Loucy (cell line): ENCODE results near the gene RPS4Y2.

ENCODE experiments used
- H2AFZ ChIP-seq: fragments of 200-600 bp; sonication (generic); 2 replicates; pipeline ENCODE4 v1.6.0; 2016; ENCODE audit warnings: antibody characterized with exemption, mild to moderate bottlenecking, low read length, moderate library complexity
- H3F3A ChIP-seq: fragments of 200-600 bp; 2 replicates; pipeline ENCODE4 v1.6.0; 2016; ENCODE audit warnings: antibody characterized with exemption, low read depth, mild to moderate bottlenecking
- H3K27me3 ChIP-seq: fragments of 200-600 bp; sonication (generic); 2 replicates; pipeline ENCODE4 v1.6.1; 2014; ENCODE audit warnings: low read length, mild to moderate bottlenecking; ENCODE audit not compliant: insufficient read depth, poor library complexity, severe bottlenecking
- H3K36me3 ChIP-seq: fragments of 200-600 bp; sonication (generic); 2 replicates; pipeline ENCODE4 v1.6.1; 2016; ENCODE audit warnings: low read length; ENCODE audit not compliant: insufficient read depth
- H3K4me1 ChIP-seq: fragments of 200-600 bp; sonication (generic); 2 replicates; pipeline ENCODE4 v1.5.1; 2014; ENCODE audit warnings: low read length, mild to moderate bottlenecking; ENCODE audit not compliant: insufficient read depth, poor library complexity, severe bottlenecking
- H3K4me2 ChIP-seq: fragments of 200-600 bp; sonication (generic); 2 replicates; pipeline ENCODE4 v1.6.0; 2014; ENCODE audit warnings: antibody characterized with exemption, low read length, low read depth, mild to moderate bottlenecking; ENCODE audit not compliant: poor library complexity, severe bottlenecking
- H3K4me3 ChIP-seq: fragments of 200-600 bp; sonication (generic); 2 replicates; pipeline ENCODE4 v1.5.1; 2014; ENCODE audit warnings: low read length, mild to moderate bottlenecking, mixed read lengths; ENCODE audit not compliant: poor library complexity, severe bottlenecking
- H3K79me2 ChIP-seq: fragments of 200-600 bp; sonication (generic); 2 replicates; pipeline ENCODE4 v1.6.1; 2014; ENCODE audit warnings: low read length; ENCODE audit not compliant: insufficient read depth
- H3K9ac ChIP-seq: fragments of 200-600 bp; sonication (generic); 2 replicates; pipeline ENCODE4 v1.6.0; 2014; ENCODE audit warnings: mild to moderate bottlenecking, low read depth, low read length, moderate library complexity; ENCODE audit not compliant: poor library complexity, severe bottlenecking
- H3K9me2 ChIP-seq: fragments of 200-600 bp; sonication (generic); replicated peaks from 2 replicates; pipeline ENCODE4 v1.6.1; 2016; ENCODE audit warnings: low read depth, low read length, mixed read lengths
- H3K9me3 ChIP-seq: fragments of 200-600 bp; sonication (generic); 2 replicates; pipeline ENCODE4 v1.6.1; 2014; ENCODE audit warnings: mild to moderate bottlenecking, antibody characterized with exemption, low read length, low read depth; ENCODE audit not compliant: insufficient read depth
- H4K20me1 ChIP-seq: fragments of 200-600 bp; sonication (generic); 2 replicates; pipeline ENCODE4 v1.6.0; 2014; ENCODE audit warnings: antibody characterized with exemption, low read length, mild to moderate bottlenecking; ENCODE audit not compliant: insufficient read depth, poor library complexity, severe bottlenecking
- EZH2phosphoT487 ChIP-seq: fragments of 200-600 bp; IDR thresholded peaks from 2 replicates; pipeline ENCODE4 v1.6.1; 2018; ENCODE audit warnings: antibody characterized with exemption, mild to moderate bottlenecking, moderate library complexity, borderline replicate concordance
- TF ChIP-seq, protein P1 (sequence below): fragments of 200-600 bp; sonication (generic); conservative IDR thresholded peaks from 2 replicates; pipeline ENCODE4 v1.5.1; 2014; ENCODE audit warnings: mild to moderate bottlenecking, antibody characterized with exemption, low read length

The RPS4Y2 gene

DNA sequence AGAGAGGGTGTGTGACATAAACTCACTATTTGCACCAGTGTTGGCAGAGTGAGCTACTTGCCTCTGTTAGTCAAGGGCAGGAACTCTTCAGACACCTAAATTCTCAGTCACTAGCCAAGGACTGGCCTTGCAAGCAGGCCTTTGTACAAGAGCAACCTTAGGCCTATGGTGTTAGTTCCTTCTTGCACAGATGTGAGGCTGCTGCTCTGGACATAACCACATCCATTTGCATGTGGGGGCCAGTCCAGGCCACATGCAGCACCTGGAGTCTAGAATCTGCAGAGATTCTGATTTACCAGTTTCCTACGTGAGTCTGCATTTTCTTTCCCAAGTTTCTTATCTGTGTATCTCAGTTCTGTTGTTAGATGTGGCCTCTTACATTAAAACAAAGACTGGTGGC, 20.7 kb upstream of the RPS4Y2 start:
- Histone ChIP-seq H4K20me1 (no peaks in the 10 kb centered on the region), H3K4me1 (no peaks in the 10 kb centered on the region), H2AFZ (no peak overlapping the region), H3K9ac (no peak overlapping the region), H3K79me2 (no peaks in the 10 kb centered on the region), H3K4me3 (no peak overlapping the region), H3K9me3 (no peaks in the 10 kb centered on the region), H3K4me2 (no peak overlapping the region), H3K9me2 (no peaks in the 10 kb centered on the region), H3K27me3 (no peaks in the 10 kb centered on the region), H3K36me3 (no peaks in the 10 kb centered on the region), H3F3A (no peaks in the 10 kb centered on the region)
- TF ChIP-seq, protein P1, sequence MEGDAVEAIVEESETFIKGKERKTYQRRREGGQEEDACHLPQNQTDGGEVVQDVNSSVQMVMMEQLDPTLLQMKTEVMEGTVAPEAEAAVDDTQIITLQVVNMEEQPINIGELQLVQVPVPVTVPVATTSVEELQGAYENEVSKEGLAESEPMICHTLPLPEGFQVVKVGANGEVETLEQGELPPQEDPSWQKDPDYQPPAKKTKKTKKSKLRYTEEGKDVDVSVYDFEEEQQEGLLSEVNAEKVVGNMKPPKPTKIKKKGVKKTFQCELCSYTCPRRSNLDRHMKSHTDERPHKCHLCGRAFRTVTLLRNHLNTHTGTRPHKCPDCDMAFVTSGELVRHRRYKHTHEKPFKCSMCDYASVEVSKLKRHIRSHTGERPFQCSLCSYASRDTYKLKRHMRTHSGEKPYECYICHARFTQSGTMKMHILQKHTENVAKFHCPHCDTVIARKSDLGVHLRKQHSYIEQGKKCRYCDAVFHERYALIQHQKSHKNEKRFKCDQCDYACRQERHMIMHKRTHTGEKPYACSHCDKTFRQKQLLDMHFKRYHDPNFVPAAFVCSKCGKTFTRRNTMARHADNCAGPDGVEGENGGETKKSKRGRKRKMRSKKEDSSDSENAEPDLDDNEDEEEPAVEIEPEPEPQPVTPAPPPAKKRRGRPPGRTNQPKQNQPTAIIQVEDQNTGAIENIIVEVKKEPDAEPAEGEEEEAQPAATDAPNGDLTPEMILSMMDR, result no peak

DNA sequence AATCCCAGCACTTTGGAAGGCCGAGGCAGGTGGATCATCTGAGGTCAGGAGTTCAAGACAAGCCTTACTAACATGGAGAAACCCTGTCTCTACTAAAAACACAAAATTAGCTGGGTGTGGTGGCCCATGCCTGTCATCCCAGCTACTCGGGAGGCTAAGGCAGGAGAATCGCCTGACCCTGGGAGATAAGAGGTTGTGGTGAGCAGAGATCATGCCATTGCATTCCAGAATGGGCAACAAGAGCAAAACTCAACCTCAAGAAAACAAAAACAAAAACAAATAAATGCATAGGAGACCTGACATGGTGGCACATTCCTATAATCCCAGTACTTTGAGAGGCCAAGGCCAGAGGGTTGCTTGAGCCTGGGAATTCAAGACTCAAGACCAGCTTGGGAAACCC, 16.1 kb upstream of the RPS4Y2 start:
- no peaks in the 10 kb centered on the region for H3K36me3 ChIP-seq
- no peaks in the 10 kb centered on the region for H3K9me2 ChIP-seq
- no peaks in the 10 kb centered on the region for H3K4me1 ChIP-seq
- no peak overlapping the region for H3K4me2 ChIP-seq
- no peak overlapping the region for H3K4me3 ChIP-seq
- no peaks in the 10 kb centered on the region for H4K20me1 ChIP-seq
- TF ChIP-seq EZH2phosphoT487, result no peak
- TF ChIP-seq, protein P1, result no peak
- no peak overlapping the region for H3K9ac ChIP-seq
- H2AFZ ChIP-seq, result no peak overlapping the region
- H3K27me3 ChIP-seq, result no peaks in the 10 kb centered on the region
- H3F3A ChIP-seq, result no peaks in the 10 kb centered on the region
- no peaks in the 10 kb centered on the region for H3K79me2 ChIP-seq
- H3K9me3 ChIP-seq, result no peaks in the 10 kb centered on the region

DNA sequence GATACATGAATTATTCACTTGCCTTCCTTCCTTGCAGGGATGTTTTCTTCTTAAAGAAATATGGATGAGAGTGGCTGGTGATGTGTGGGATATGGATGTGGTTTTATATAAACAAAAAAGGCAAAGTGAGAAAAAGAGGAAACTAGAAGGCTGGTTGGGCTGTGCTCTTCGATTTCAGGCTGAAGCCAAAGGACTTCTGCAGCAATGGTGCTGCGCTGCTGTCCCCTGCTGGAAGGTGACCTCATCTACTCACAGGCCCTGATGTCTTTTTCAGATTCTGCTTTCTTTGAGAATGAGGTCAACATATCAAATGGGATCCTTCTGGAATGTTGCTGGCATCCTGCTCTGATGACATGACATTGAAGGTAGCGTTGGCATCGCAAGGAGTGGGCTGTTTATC, 15.3 kb upstream of the RPS4Y2 start:
- Histone ChIP-seq H3K9me3 (no peaks in the 10 kb centered on the region), H3K9ac (no peak overlapping the region), H3F3A (no peaks in the 10 kb centered on the region), H3K4me1 (no peaks in the 10 kb centered on the region), H3K4me2 (no peak overlapping the region), H3K9me2 (no peaks in the 10 kb centered on the region), H4K20me1 (no peaks in the 10 kb centered on the region), H3K27me3 (no peaks in the 10 kb centered on the region), H3K79me2 (no peaks in the 10 kb centered on the region), H3K4me3 (no peak overlapping the region), H2AFZ (no peak overlapping the region), H3K36me3 (no peaks in the 10 kb centered on the region)
- TF ChIP-seq, protein P1, result no peak
- TF ChIP-seq EZH2phosphoT487, result no peak
